DND-41 (cell line): ENCODE results near the gene KLF11.

Experiments used
- CTCF ChIP-seq: IDR thresholded peaks from 2 replicates; pipeline ENCODE4 v1.5.1; 2012; ENCODE audit warnings: borderline replicate concordance, low read length, moderate library complexity, mild to moderate bottlenecking; ENCODE audit not compliant: poor library complexity, severe bottlenecking; ENCODE audit errors: extremely low read depth
- EZH2 ChIP-seq: IDR thresholded peaks from 3 replicates; pipeline ENCODE4 v1.6.1; 2012; ENCODE audit warnings: borderline replicate concordance, low read depth, mild to moderate bottlenecking, moderate library complexity, low read length, inconsistent platforms; ENCODE audit not compliant: severe bottlenecking

- no peak for TF ChIP-seq CTCF
- TF ChIP-seq EZH2 = no peak
These were observed 8.3 kb upstream of the KLF11 start for GRCh38 chr2:10035053-10035422.
